Lower leg skin (tissue), 3 donors: ENCODE measurements around the gene MFNG.

ENCODE experiments used
- CTCF ChIP-seq, 3 donors: fragments of 450-650 bp; IDR thresholded peaks; one replicate each; pipeline ENCODE4 v1.5.1; 2016; ENCODE audit warnings: antibody characterized with exemption in 3 of 3, mild to moderate bottlenecking in 3 of 3, moderate library complexity in 2 of 3
- POLR2A ChIP-seq, 2 donors: fragments of 450-650 bp; IDR thresholded peaks; one replicate each; pipeline ENCODE4 v1.6.1; 2016 to 2017; ENCODE audit warnings: antibody characterized with exemption in 2 of 2, mild to moderate bottlenecking in 1 of 2, moderate library complexity in 1 of 2

GRCh38 chr22:37502342-37503182 is 16.4 kb upstream of the MFNG start:
- TF ChIP-seq POLR2A (IDR thresholded peaks at IDR 0.05) (no peak), CTCF (IDR thresholded peaks at IDR 0.05) (no peak)
